Type B pancreatic cell (in vitro differentiated cells): ENCODE results near the gene ITGB1. TPM values are rescaled to one million over a fixed set of nuclear protein-coding genes. Genes with fewer than 3 reads are reported as not detected.
"Not testable (repeated sequence)": the region's sequence is repeated elsewhere in the genome, so short reads cannot be mapped to it uniquely, and the experiment has no call there.

ENCODE experiments used
- DNase-seq: peaks from one replicate; pipeline ENCODE4 v3.0.0; 2021; ENCODE audit warnings: mixed read lengths; ENCODE audit not compliant: unreplicated experiment; ENCODE audit errors: extremely low spot score
- H3K27ac Mint-ChIP-seq: 2 replicates; pipeline ENCODE4 v1.8.0; 2021; ENCODE audit warnings: mild to moderate bottlenecking, mixed read lengths
- H3K27me3 Mint-ChIP-seq: 2 replicates; pipeline ENCODE4 v1.8.0; 2021; ENCODE audit warnings: mixed read lengths
- H3K36me3 Mint-ChIP-seq: 2 replicates; pipeline ENCODE4 v1.8.0; 2021; ENCODE audit warnings: mixed read lengths
- H3K4me1 Mint-ChIP-seq: one replicate; pipeline ENCODE4 v1.8.0; 2021; ENCODE audit warnings: mixed read lengths; ENCODE audit not compliant: unreplicated experiment
- H3K4me3 Mint-ChIP-seq: 2 replicates; pipeline ENCODE4 v1.8.0; 2021; ENCODE audit warnings: mild to moderate bottlenecking, mixed read lengths
- H3K9me3 Mint-ChIP-seq: 2 replicates; pipeline ENCODE4 v1.8.0; 2021; ENCODE audit warnings: mixed read lengths
- total RNA-seq: library from RNA; stranded (reverse); gene quantifications from 2 replicates; pipeline ENCODE4 v1.2.1, GENCODE V29; 2021; ENCODE audit warnings: low replicate concordance
- TF ChIP-seq, protein P1 (sequence below): fragments of 200-600 bp; sonication (generic); conservative IDR thresholded peaks from 2 replicates; pipeline ENCODE4 v1.5.0; 2021; ENCODE audit warnings: antibody characterized with exemption, mild to moderate bottlenecking

Gene ITGB1
- total RNA-seq, 1 donor from 2014 or later: 240 TPM

DNA sequence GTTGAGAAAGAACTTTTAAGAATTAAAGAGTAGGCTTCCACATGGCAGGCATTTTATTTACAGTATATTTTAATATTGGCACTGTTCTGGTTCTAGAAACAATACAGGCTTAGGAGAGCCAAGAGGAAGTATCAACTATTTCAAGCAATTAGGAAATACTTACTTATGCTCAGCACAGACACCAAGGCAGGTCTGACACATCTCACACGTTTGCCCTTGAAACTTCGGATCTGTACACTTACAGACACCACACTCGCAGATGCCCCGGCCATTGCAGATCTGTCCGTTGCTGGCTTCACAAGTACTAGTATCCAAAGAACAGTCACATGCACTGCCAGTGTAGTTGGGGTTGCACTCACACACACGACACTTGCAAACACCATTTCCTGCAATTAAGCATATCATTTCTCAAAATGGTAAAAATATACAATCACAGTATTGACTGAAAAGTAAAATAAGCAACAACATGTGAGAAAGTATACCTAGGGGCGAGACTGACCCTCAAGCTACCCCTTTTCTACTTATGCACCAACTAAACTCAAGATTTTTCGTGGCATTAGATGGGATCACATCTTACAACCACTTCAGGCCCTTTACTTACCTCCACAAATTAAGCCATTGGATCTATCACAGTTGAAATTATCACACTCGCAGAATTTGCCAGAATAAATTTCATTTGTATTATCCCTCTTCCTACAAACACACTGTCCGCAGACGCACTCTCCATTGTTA lies 46.6 kb downstream of the ITGB1 start:
- H3K4me1 Mint-ChIP-seq: peaks cover 9% of the 10 kb centered on the region
- no peaks in the 10 kb centered on the region for H3K9me3 Mint-ChIP-seq
- no peaks in the 10 kb centered on the region for H3K27me3 Mint-ChIP-seq
- TF ChIP-seq, protein P1, sequence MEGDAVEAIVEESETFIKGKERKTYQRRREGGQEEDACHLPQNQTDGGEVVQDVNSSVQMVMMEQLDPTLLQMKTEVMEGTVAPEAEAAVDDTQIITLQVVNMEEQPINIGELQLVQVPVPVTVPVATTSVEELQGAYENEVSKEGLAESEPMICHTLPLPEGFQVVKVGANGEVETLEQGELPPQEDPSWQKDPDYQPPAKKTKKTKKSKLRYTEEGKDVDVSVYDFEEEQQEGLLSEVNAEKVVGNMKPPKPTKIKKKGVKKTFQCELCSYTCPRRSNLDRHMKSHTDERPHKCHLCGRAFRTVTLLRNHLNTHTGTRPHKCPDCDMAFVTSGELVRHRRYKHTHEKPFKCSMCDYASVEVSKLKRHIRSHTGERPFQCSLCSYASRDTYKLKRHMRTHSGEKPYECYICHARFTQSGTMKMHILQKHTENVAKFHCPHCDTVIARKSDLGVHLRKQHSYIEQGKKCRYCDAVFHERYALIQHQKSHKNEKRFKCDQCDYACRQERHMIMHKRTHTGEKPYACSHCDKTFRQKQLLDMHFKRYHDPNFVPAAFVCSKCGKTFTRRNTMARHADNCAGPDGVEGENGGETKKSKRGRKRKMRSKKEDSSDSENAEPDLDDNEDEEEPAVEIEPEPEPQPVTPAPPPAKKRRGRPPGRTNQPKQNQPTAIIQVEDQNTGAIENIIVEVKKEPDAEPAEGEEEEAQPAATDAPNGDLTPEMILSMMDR: no peak
- no peak for DNase-seq
- peaks cover 56% of the 10 kb centered on the region for H3K36me3 Mint-ChIP-seq
- H3K4me3 Mint-ChIP-seq: no peak overlapping the region
- H3K27ac Mint-ChIP-seq: peak overlapping the region; percentile 32

DNA sequence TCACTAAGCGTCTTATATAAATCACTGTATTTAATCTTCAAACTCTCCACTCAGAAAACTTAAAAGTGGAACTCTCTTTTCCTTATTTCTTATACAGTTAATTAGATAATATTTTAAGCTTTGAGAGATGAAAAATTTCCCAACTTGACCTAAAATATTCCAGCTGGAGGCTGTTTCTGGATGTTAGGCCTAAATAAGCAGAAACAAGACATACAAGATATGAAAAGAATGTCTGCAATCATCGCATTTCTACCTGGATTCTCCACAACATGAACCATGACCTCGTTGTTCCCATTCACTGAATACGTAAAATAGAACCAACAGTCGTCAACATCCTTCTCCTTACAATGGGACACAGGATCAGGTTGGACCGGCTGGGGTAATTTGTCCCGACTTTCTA lies 48.1 kb downstream of the ITGB1 start:
- DNase-seq, H3K4me3 Mint-ChIP-seq, H3K9me3 Mint-ChIP-seq, H3K4me1 Mint-ChIP-seq, H3K27me3 Mint-ChIP-seq: not testable (repeated sequence)
- peak overlapping the region; percentile 0 for H3K27ac Mint-ChIP-seq
- H3K36me3 Mint-ChIP-seq: peaks cover 49% of the 10 kb centered on the region

DNA sequence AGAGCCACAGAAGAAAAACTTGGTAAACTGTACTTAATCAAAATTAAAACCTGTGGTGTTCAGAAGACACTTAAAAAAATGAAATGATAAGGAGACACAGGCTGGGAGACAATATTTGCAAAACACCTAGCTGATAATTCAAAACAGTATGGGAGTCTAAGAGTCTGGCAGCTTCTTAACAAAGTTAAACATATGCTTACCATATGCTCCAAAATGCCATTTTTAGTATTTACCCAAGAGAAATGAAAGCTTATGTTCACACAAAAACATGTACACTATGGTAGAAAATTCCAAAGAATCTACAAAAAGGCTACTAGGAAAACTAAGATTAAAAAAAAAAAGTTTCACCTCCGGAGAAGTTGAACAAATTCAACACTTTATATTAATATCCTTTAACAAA lies 48.6 kb downstream of the ITGB1 start:
- Mint-ChIP-seq H3K9me3 (no peaks in the 10 kb centered on the region), H3K36me3 (peaks cover 44% of the 10 kb centered on the region), H3K4me1 (peaks cover 9% of the 10 kb centered on the region), H3K27me3 (no peaks in the 10 kb centered on the region), H3K4me3 (no peak overlapping the region), H3K27ac (peak overlapping the region; percentile 0)
- TF ChIP-seq, protein P1: no peak
- no peak for DNase-seq

DNA sequence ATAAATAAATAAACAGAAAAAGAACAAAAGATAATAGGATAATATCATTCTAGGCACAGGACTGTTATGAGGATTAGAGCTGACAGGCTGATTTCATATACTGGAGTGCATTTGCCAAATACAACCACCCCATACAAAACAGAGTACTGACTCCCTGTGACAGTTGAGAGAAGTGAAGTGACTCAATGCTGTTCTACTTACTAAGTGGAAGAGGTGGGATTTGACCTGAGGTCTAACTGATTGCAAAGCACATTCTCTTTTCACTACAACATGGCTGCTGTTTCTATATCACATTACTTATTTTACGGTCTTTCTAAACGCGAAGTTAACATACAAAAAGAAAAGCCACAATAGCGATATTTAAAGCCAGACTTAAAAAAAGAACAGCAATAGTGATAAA lies 51.4 kb downstream of the ITGB1 start:
- DNase-seq: no peak
- H3K9me3 Mint-ChIP-seq: no peaks in the 10 kb centered on the region
- TF ChIP-seq, protein P1: no peak
- H3K36me3 Mint-ChIP-seq: peaks cover 27% of the 10 kb centered on the region
- no peak overlapping the region for H3K27ac Mint-ChIP-seq
- no peaks in the 10 kb centered on the region for H3K27me3 Mint-ChIP-seq
- H3K4me1 Mint-ChIP-seq: peaks cover 9% of the 10 kb centered on the region
- no peak overlapping the region for H3K4me3 Mint-ChIP-seq

DNA sequence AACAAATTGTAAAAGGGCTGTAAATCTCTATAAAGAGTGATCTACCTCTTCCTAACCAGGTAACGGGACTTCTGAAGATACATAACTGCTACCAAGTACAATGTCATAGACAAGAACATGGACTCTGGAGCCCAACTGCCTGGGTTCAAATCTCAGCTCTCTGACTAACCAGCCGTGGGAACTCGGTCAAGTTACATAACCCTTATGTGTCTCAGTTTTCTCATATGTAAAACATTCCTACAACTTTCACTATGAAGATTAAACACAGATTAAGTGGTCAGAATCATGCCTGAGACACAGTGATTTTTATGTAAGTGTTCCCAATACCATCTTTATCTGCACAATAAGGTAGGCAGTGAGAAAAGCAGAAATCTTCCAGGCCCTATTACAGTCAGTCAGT lies 52.6 kb downstream of the ITGB1 start:
- no peak for DNase-seq
- Mint-ChIP-seq H3K27ac (no peak overlapping the region), H3K9me3 (no peaks in the 10 kb centered on the region), H3K4me3 (no peak overlapping the region), H3K36me3 (peaks cover 21% of the 10 kb centered on the region), H3K4me1 (peaks cover 9% of the 10 kb centered on the region), H3K27me3 (no peaks in the 10 kb centered on the region)
- TF ChIP-seq, protein P1: no peak

DNA sequence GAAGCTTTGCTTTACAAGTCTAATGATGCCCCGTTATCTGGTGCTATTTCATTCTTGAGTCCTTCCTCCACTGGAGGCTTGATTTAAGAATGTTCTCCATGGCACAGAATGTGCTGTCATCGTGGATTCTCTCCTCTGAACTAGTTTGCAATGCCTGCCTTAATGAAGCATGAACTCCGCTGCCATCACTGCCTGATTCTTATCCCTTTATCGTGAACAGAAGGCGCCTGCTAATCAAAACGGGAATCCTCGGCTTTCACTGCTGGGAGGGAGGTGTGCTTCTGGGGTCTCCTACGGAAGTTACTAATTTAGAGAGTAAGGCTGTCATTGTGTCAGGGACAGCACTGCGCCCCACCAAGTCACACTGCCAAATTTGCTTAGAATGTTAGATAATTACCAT lies 56.2 kb downstream of the ITGB1 start:
- Mint-ChIP-seq H3K27ac (no peak overlapping the region), H3K4me1 (no peaks in the 10 kb centered on the region), H3K27me3 (no peaks in the 10 kb centered on the region), H3K36me3 (peaks cover 17% of the 10 kb centered on the region), H3K4me3 (no peak overlapping the region), H3K9me3 (no peaks in the 10 kb centered on the region)
- TF ChIP-seq, protein P1: no peak
- no peak for DNase-seq

DNA sequence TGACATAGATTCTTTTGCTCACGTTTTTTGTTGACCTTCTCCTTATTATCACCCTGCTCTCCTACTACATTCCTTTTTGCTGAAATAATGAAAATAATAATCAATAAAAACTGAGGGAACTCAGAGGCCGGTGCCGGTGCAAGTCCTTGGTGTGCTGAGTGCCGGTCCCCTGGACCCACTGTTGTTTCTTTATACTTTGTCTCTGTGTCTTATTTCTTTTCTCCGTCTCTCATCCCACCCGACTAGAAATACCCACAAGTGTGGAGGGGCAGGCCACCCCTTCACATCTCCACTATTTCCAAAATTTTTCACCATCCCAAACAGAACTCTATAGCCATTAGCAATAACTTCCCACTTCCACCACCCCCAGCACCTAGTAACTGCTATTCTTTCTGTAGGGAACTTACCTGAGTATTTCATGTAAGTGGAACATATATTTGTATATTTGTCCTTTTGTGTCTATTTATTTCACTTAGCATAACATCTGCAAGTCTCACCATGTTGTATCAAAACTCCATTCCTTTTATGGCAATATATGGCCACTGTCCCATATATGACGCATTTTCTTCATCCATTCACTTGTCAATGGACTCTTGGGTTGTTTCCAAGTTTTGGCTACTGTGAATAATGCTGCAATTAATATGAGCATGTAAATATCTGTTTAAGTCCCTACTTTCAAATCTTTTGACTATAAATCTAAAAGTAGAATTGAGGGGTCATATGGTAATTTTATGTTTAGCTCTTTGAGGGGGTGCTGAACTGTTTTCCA lies 62.6 kb downstream of the ITGB1 start:
- not testable (repeated sequence) for H3K27ac Mint-ChIP-seq, DNase-seq, H3K27me3 Mint-ChIP-seq, H3K4me1 Mint-ChIP-seq, H3K4me3 Mint-ChIP-seq, H3K9me3 Mint-ChIP-seq
- H3K36me3 Mint-ChIP-seq: peaks cover 25% of the 10 kb centered on the region
